ENCODE data around the gene TSEN34. TPM values are rescaled to one million over a fixed set of nuclear protein-coding genes. Genes with fewer than 3 reads are reported as not detected.

TSEN34 gene
- total RNA-seq, 4 donors from 2014 or later, result 40.9 to 48.9 (median 43.9) TPM

DNA sequence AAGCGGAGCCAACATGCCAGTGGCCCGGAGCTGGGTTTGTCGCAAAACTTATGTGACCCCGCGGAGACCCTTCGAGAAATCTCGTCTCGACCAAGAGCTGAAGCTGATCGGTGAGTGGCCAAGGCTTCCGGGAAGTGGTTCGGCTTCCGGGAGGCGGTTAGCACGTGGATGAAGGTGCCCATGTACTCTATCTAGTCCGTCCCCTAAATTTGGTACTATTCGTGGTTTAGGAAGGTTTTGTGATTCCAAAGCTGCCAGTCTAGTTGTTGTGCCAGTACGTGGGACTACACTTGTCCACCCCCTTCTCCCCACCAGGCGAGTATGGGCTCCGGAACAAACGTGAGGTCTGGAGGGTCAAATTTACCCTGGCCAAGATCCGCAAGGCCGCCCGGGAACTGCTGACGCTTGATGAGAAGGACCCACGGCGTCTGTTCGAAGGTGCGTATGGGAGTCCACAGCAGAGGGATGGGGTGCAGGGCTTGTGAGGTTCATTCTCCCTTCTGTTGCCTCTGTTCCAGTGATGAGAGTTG, 10.1 kb downstream of the TSEN34 start:
- DNase-seq (no peak), ATAC-seq (no peak)
- H3K27ac ChIP-seq, result peak overlapping the region; percentile 88 to 95 (median 92)
- intact Hi-C loops (cut with DNase I; ENCODE audit: low total_unique reads), result loop anchor here (5.0 to 10.0 kb wide), 3 partner anchors 39 to 1404 kb away; partner anchors contain the start of genes ZNF524 and ZNF865
- H3K4me1 ChIP-seq, result peaks cover 46 to 47% of the 10 kb centered on the region in 2 donors
- no peaks in the 10 kb centered on the region for H3K27me3 ChIP-seq
- peaks cover 0 to 41% of the 10 kb centered on the region in 2 donors for H3K36me3 ChIP-seq
- no peaks in the 10 kb centered on the region for H3K9me3 ChIP-seq
- H3K4me3 ChIP-seq, result peak overlapping the region; percentile 76 to 86 (median 77)
- in situ Hi-C loops (cut with MboI; ENCODE audit: low sequenced_read_pairs in 4 of 4), result loop anchor here in 1 of 4 donors (10.0 kb wide), 1 partner anchor 254 kb away; no protein-coding TSS in a partner anchor
- TF ChIP-seq CTCF (IDR thresholded peaks at IDR 0.05 in 4 of 5, conservative IDR thresholded peaks at IDR 0.05 in 1 of 5), result no peak
- no peak for TF ChIP-seq POLR2A (IDR thresholded peaks at IDR 0.05)

- H3K27ac ChIP-seq, result peak overlapping the region; percentile 88 to 95 (median 92)
- intact Hi-C loops (cut with DNase I; ENCODE audit: low total_unique reads) (loop anchor here (5.0 to 10.0 kb wide), 3 partner anchors 40 to 1403 kb away; partner anchors contain the start of genes ZNF524 and ZNF865), in situ Hi-C loops (cut with MboI; ENCODE audit: low sequenced_read_pairs in 4 of 4) (loop anchor here in 1 of 4 donors (10.0 kb wide), 1 partner anchor 253 kb away; no protein-coding TSS in a partner anchor)
- H3K9me3 ChIP-seq, result no peaks in the 10 kb centered on the region
- TF ChIP-seq POLR2A (IDR thresholded peaks at IDR 0.05) (no peak), CTCF (IDR thresholded peaks at IDR 0.05 in 4 of 5, conservative IDR thresholded peaks at IDR 0.05 in 1 of 5) (no peak)
- peaks cover 53 to 54% of the 10 kb centered on the region in 2 donors for H3K4me1 ChIP-seq
- DNase-seq (no peak), ATAC-seq (no peak)
- H3K36me3 ChIP-seq, result peaks cover 0 to 49% of the 10 kb centered on the region in 2 donors
- peak overlapping the region; percentile 76 to 86 (median 77) for H3K4me3 ChIP-seq
- H3K27me3 ChIP-seq, result no peaks in the 10 kb centered on the region
Measured at GRCh38 chr19:54201980-54202379, 10.9 kb downstream of the TSEN34 start.

- no peak for TF ChIP-seq CTCF (IDR thresholded peaks at IDR 0.05 in 4 of 5, conservative IDR thresholded peaks at IDR 0.05 in 1 of 5)
- TF ChIP-seq POLR2A (IDR thresholded peaks at IDR 0.05), result no peak
- in situ Hi-C loops (cut with MboI; ENCODE audit: low sequenced_read_pairs in 4 of 4) (loop anchor here in 1 of 4 donors (10.0 kb wide), 1 partner anchor 252 kb away; no protein-coding TSS in a partner anchor), intact Hi-C loops (cut with DNase I; ENCODE audit: low total_unique reads) (loop anchor here (5.0 to 10.0 kb wide), 3 partner anchors 41 to 1402 kb away; partner anchors contain the start of genes ZNF524 and ZNF865)
- DNase-seq (no peak), ATAC-seq (no peak)
- peak overlapping the region; percentile 63 to 95 (median 92) for H3K27ac ChIP-seq
- peak overlapping the region in 2 of 4 donors; percentile 76 to 78 for H3K4me3 ChIP-seq
- H3K9me3 ChIP-seq, result no peaks in the 10 kb centered on the region
- peaks cover 0 to 61% of the 10 kb centered on the region in 2 donors for H3K36me3 ChIP-seq
- peaks cover 60 to 63% of the 10 kb centered on the region in 2 donors for H3K4me1 ChIP-seq
- H3K27me3 ChIP-seq, result no peaks in the 10 kb centered on the region
Measured at GRCh38 chr19:54203151-54203611, 12.1 kb downstream of the TSEN34 start.

DNA sequence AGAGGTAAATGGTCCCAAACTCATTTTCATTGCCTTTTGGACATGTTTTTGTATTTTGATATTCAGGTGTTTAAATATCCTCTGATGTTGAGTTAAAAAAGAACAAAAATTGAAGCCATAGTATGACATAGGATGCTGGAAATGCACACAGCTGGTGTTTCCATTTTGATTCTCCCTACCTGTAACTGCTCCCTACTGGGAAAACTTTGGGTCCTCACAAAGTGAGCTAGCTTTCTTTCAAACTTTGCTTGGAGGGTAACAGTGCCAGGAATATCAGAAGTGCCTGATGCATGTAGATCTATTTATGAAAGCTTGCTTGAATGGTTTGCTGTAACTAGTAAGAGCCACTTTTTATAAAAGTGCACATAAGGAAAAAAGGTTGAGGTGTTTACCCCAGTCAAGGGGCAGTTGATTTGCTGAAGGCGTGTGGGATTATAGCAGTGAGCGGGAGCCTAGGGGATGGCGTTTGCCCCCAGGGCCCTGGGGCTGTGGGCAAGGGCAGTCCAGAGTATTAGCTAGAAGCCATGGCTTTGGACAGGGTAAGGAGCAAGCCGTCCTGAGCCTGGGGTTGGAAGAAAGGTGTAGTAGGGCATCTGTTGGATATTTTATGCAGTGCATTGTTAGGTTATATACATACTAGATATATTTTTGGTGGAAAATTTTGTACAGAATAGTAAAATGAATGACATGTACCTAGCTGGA, 13.8 kb downstream of the TSEN34 start:
- H3K36me3 ChIP-seq, result peaks cover 0 to 63% of the 10 kb centered on the region in 2 donors
- H3K4me1 ChIP-seq, result peaks cover 76 to 79% of the 10 kb centered on the region in 2 donors
- no peak for TF ChIP-seq POLR2A (IDR thresholded peaks at IDR 0.05)
- no peak for TF ChIP-seq CTCF (IDR thresholded peaks at IDR 0.05 in 4 of 5, conservative IDR thresholded peaks at IDR 0.05 in 1 of 5)

More for the DNA sequence above, 13.8 kb downstream of the TSEN34 start:
- Histone ChIP-seq H3K9me3 (no peaks in the 10 kb centered on the region), H3K27me3 (no peaks in the 10 kb centered on the region), H3K4me3 (no peak overlapping the region), H3K27ac (peak overlapping the region in 2 of 4 donors; percentile 95)
- in situ Hi-C loops (cut with MboI; ENCODE audit: low sequenced_read_pairs in 4 of 4), result loop anchor here in 1 of 4 donors (10.0 kb wide), 1 partner anchor 250 kb away; no protein-coding TSS in a partner anchor
- intact Hi-C loops (cut with DNase I; ENCODE audit: low total_unique reads), result loop anchor here (5.0 to 10.0 kb wide), 3 partner anchors 43 to 1400 kb away; partner anchors contain the start of genes ZNF524 and ZNF865
- DNase-seq, result no peak
- no peak for ATAC-seq
